Measurements from ENCODE around the gene ACTR8. TPM values are rescaled to one million over a fixed set of nuclear protein-coding genes. Genes with fewer than 3 reads are reported as not detected.

ACTR8 gene
- total and polyA plus RNA-seq, 2 of the 13 experiments (the other 11 are each of a cell fraction or from before 2014, with no cell fraction given), result 15.5 to 29.0 TPM

DNA sequence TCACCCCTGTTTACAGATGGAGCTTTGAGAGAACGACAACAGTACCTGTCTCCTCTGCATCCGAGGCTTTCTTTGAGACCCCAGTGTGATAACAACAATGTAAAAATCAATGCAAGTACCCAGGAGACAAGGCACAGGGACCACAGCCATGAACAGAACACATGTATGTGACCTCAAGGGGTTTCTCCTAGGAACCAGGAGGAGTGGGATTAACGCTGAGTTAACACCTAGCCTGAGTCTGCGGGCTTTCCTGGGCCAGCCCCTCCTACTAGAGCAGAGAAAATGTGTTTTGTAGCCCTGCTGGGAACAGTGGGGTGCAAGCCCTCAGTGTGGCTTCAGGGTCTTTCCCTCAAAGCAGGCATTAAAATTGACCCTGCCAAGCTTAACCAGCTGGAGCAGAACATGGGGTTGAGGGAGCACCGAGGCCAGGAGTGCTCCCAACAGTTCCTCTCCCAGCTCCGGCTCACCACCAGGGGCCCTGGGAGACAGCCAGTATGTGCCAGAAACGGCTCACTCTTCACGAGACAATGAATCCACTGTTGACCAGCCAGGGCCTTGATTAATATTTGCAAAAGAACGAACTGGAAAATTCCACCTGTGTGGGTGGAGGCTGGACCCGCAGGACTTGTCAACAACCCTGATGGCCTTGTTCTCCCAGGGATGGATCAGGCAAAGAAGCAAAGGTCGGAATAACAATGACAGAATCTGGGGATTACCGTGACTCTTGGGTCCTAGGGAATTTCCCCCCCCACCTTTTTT lies 39.3 kb downstream of the ACTR8 start (continued):
- TF ChIP-seq REST (IDR thresholded peaks at IDR 0.05; ENCODE audit: borderline replicate concordance in 1 of 2, low read depth in 1 of 2, low read length in 2 of 2) (peak in 1 of 2 experiments; percentile 71; a peak in 1 of 4 replicates), DBP (CRISPR knock-in tag; IDR thresholded peaks at IDR 0.05; ENCODE audit: not compliant biosample characterization) (peak; percentile 62), HNRNPUL1 (IDR thresholded peaks at IDR 0.05; ENCODE audit: low read depth, low read length) (no peak), ZNF670 (CRISPR knock-in tag; IDR thresholded peaks at IDR 0.05; ENCODE audit: borderline replicate concordance) (peak; percentile 15; the same call in 1 of the 2 replicates), TARDBP (CRISPR knock-in tag; IDR thresholded peaks at IDR 0.05) (no peak; the same call in 1 of the 2 replicates), KLF6 (CRISPR knock-in tag; IDR thresholded peaks at IDR 0.05) (peak; percentile 85), ZNF879 (CRISPR knock-in tag; IDR thresholded peaks at IDR 0.05) (no peak), HNF4A (CRISPR knock-in tag; IDR thresholded peaks at IDR 0.05) (peak; percentile 90), MZF1 (CRISPR knock-in tag; IDR thresholded peaks at IDR 0.05; ENCODE audit: borderline replicate concordance) (no peak), SKI (IDR thresholded peaks at IDR 0.05; ENCODE audit: partially characterized antibody) (peak; percentile 70), CENPX (CRISPR knock-in tag; IDR thresholded peaks at IDR 0.05) (no peak), SP2 (CRISPR knock-in tag; IDR thresholded peaks at IDR 0.05) (no peak), RAD21 (CRISPR knock-in tag; IDR thresholded peaks at IDR 0.05) (peak; percentile 64), ZNF747 (CRISPR knock-in tag; IDR thresholded peaks at IDR 0.05; ENCODE audit: borderline replicate concordance) (no peak), NKX3-1 (CRISPR knock-in tag; IDR thresholded peaks at IDR 0.05) (0 out of 2 replicates have a peak, but pooled peaks have one; percentile 25), ZNF713 (CRISPR knock-in tag; IDR thresholded peaks at IDR 0.05) (no peak), ZBTB8A (CRISPR knock-in tag; IDR thresholded peaks at IDR 0.05; ENCODE audit: borderline replicate concordance, low read depth) (no peak), ZBTB20 (CRISPR knock-in tag; IDR thresholded peaks at IDR 0.05; ENCODE audit: borderline replicate concordance, low read depth) (no peak; the same call in 1 of the 2 replicates), MAF1 (CRISPR knock-in tag; IDR thresholded peaks at IDR 0.05; ENCODE audit: borderline replicate concordance) (0 out of 2 replicates have a peak, but pooled peaks have one; percentile 54), ZNF331 (CRISPR knock-in tag; IDR thresholded peaks at IDR 0.05) (no peak; the same call in 1 of the 2 replicates), SIX4 (CRISPR knock-in tag; IDR thresholded peaks at IDR 0.05) (0 out of 2 replicates have a peak, but pooled peaks have one; percentile 9)
- TF ChIP-seq, protein P1, sequence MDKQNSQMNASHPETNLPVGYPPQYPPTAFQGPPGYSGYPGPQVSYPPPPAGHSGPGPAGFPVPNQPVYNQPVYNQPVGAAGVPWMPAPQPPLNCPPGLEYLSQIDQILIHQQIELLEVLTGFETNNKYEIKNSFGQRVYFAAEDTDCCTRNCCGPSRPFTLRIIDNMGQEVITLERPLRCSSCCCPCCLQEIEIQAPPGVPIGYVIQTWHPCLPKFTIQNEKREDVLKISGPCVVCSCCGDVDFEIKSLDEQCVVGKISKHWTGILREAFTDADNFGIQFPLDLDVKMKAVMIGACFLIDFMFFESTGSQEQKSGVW (CRISPR knock-in tag; IDR thresholded peaks at IDR 0.05; ENCODE audit: borderline replicate concordance), result no peak
- TF ChIP-seq, protein P2, sequence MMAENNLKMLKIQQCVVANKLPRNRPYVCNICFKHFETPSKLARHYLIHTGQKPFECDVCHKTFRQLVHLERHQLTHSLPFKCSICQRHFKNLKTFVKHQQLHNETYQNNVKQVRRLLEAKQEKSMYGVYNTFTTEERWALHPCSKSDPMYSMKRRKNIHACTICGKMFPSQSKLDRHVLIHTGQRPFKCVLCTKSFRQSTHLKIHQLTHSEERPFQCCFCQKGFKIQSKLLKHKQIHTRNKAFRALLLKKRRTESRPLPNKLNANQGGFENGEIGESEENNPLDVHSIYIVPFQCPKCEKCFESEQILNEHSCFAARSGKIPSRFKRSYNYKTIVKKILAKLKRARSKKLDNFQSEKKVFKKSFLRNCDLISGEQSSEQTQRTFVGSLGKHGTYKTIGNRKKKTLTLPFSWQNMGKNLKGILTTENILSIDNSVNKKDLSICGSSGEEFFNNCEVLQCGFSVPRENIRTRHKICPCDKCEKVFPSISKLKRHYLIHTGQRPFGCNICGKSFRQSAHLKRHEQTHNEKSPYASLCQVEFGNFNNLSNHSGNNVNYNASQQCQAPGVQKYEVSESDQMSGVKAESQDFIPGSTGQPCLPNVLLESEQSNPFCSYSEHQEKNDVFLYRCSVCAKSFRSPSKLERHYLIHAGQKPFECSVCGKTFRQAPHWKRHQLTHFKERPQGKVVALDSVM (CRISPR knock-in tag; IDR thresholded peaks at IDR 0.05), result no peak; the same call in 1 of the 2 replicates

Measured in HepG2 (cell line).